Superior temporal gyrus (tissue), 1 donor: Measurements from ENCODE around the gene LIF.
A peak's percentile ranks its signal among the peaks of the same experiment; 100 is the strongest.
"Not testable (repeated sequence)": the region's sequence is repeated elsewhere in the genome, so short reads cannot be mapped to it uniquely, and the experiment has no call there.

Experiments
- DNase-seq: peaks from one replicate; pipeline ENCODE4 v3.0.0-alpha.2; 2016; ENCODE audit errors: extremely low spot score

Gene LIF

GRCh38 chr22:30208631-30209603 lies 37.6 kb downstream of the LIF start:
- DNase-seq: no peak

DNA sequence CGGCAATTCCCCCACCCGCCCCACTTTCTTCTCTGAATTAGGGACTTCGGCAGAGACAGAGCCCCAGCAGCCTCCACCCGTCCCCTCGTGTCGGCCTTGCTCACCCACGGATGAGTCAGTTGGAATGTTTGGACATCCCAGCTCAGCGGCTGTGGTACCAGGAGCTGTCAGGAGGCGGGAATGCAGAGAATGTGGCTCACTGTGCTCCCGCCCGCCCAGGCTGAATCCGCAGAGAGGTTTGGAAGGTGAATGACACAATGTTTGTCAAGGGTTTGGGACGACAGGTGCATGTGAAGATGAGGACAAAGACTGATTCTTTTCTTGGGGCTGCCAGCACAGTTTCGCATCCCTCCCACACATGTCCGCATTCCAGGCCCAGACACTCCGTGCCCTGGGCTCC lies 39.6 kb downstream of the LIF start:
- peak; percentile 21 for DNase-seq

DNA sequence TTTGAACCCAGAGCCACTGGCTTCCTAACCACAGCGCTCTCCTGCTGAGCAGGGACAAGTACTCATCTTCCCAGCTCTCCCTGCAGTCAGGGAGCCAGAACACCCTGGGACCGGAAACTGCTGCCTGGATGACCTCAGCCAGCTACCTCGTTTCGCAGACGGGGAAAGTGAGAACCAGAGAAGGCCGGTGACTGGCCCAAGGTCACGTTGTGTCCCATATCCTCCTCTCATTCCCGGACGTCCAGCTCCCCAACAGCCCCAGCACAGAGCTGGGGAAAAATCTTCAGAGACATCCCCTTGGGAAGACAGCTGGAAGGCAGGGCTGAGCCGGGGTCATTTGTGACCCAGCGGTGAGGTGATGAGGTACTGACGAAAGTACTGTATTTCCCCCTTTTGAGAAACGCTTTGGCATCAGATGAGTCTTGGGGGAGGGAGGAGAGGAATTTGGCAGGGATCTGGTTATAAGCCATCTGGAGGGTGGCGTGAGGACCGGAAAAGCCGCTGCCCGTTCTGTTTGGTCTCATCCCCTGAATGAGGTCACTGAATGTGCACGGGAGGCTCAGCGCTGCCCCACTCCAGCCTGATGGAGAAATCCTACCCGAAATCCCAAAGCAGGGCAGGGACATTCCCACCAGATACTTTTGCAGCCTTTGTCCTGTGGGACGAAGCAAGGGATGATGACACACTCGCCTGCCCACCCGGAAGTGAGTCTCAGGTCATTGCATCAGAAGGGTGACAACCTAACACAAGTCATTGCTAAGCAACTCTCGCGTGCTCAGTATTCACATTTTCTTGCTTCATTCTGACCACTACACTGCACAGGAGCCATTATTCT lies 41.1 kb downstream of the LIF start:
- DNase-seq: no peak

GRCh38 chr22:30204742-30205111 lies 41.8 kb downstream of the LIF start:
- DNase-seq: peak; percentile 56

DNA sequence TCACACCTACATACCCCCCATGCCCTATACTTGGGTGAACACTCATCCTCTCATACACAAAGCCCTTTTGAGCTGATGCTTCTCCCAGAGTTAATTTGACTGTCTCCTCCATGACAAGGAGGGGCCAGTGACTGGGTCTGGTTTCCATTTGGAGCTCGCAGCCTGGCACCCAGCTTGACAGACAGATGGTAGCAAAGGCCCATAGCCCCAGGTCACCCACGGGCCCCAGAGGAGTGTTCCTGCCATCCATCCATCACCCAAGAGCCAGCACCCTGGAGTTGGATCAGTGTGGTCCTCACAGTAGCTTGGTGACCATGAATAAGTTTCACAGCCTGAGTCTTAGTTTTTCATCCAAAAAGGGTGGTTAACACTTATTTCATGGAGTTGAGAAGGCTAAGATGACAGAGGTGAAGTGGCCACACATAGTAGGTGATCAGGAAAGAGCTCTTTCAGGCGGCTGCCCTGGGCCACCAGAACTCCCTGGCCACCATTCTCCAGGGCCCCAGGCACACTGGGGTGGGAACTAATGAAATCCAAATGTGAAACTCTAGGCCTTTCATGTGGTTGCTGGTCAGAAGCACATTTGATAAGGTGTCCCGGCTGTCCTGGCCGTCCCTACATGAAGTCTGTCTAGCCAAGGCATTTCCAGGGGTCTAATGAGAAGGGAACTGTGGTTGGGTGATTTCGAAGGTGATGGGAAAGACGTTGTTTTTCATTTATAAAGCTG lies 42.4 kb downstream of the LIF start:
- DNase-seq: no peak

- DNase-seq: no peak
These were observed 44.0 kb downstream of the LIF start for GRCh38 chr22:30202531-30203006.

GRCh38 chr22:30201945-30202344 lies 44.6 kb downstream of the LIF start:
- DNase-seq: no peak

DNA sequence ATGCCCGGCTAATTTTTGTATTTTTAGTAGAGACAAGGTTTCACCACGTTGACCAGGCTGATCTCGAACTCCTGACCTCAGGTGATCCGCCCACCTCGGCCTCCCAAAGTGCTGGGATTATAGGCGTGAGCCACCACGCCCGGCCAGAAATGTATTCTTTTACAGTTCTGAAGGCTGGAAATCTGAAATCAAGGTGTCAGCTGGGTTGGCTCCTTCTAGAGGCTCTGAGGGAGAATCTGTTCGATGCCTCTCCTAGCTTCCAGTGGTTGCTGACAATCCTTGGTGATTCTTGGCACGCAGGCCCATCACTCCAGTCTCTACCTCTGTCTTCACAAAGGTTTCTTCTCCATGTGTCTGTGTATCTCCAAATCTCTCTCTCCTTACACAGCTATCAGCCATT lies 45.7 kb downstream of the LIF start:
- not testable (repeated sequence) for DNase-seq

GRCh38 chr22:30198921-30199320 lies 47.6 kb downstream of the LIF start:
- no peak for DNase-seq

DNA sequence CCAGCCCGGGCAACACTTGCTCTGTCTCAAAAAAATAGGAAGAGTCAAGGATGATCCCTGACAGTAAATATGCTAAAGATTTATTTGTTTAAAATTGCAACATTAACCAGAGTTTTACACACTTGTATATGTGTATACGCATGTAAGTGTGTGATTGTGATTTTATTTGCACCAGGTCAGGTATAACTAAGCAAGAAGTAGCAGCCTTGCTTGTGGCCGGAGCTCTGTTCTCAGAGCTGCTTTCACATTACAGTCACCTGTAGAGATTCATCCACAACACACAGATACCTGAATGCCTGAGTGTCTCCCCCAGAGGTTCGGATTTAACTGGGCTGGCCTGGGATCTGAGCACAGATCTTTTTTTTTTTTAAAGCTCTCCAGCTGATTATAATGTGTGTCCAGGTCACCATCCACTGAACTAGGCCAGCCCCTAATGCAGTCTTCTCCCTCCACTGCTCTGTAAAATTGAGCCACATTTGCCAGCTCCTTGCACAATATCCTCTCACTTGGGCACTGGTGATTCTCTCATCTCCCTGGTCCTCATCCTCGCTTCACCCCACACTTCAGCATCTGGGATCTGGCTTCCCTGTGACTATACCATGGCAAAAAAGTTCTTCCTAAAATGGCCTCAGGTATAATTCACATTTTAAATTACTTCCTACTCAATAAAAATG lies 48.3 kb downstream of the LIF start:
- DNase-seq: no peak

- no peak for DNase-seq
These were observed 49.2 kb downstream of the LIF start for GRCh38 chr22:30197389-30197788.

DNA sequence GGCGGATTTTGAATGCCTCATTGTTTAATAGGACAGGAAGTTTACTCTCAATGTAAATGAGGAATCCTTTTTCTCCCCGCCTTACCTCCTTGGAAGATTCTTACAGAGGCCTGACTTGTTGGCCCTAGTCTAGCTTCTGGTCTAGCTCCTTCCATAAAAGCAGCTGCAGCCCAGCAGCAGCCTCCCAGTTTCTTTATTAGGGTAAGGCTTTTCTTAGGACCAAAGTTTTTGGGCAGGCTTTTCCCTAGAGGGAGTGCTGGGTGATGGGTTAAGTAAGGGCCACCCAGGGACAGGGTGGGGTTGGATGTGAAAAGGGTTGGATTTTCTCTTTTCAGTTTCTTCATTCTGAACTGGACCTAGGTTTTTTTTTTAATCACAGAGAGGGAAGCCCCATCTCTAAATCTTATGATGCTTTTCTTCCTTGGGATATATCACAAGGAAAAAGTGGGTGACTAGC lies 49.7 kb downstream of the LIF start:
- DNase-seq: no peak

GRCh38 chr22:30196141-30196879 lies 50.2 kb downstream of the LIF start:
- no peak for DNase-seq

GRCh38 chr22:30195245-30196140 lies 51.1 kb downstream of the LIF start:
- no peak for DNase-seq

- no peak for DNase-seq
These were observed 53.4 kb downstream of the LIF start for GRCh38 chr22:30193031-30193775.

GRCh38 chr22:30192427-30192826 lies 54.1 kb downstream of the LIF start:
- no peak for DNase-seq

DNA sequence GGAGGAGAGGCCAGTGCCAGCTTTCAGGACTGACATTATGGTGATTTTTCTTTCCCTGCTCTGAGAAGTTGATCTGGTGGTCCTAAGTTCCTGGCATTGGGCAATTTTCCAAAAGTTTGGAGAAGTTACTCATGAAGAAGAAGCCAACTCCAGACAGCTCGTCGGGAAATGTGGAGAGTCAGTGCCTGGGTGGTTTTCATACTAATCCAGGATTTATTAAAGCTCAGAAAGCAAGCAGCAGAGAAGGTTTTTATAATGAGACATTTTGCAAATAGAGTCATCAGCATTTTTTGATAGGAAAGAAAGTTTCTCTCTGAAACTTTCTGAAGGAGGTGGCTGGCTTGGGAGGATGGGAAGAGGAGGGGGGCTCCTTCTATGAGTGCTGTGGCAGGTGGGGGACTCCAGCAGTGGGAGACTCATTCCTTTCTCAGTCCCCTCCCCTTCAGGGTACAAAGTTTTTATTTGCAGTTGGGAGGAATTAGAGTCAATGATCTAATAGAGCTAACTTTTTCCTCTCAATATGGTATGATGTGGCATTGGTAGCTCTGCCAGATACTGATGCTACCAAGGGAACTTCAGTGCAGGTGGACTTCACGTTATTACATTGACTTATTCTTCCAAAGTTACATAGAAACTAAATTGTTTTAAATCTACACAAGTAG lies 55.4 kb downstream of the LIF start:
- DNase-seq: no peak

DNA sequence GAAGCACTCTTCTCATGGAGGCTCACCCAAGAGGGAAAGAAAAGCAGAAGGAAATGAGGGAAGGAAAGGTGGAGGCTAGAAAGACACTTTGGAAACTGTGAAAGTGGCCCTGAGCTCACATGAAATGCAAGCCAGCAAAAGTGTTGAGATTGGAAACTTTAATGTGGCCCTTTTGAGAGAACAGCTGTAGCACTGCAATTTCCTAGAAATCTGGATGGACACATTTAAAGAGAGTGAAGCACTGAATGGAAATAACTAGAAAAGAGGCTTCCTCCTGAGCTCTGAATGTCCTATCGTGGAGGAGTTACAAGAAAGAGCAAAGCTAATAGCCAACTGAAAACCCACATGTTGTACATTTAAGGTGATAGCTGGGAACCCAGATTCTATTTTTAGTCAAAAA lies 56.0 kb downstream of the LIF start:
- no peak for DNase-seq
